Keratinocyte (primary cell): ENCODE measurements around the gene CELF2. TPM values are rescaled to one million over a fixed set of nuclear protein-coding genes. Genes with fewer than 3 reads are reported as not detected.

Experiments
- DNase-seq: peaks from one replicate; pipeline ENCODE4 v3.0.0-alpha.2; 2011; ENCODE audit warnings: low read depth, missing footprints, low spot score
- FAIRE-seq: peaks from 2 replicates; lab custom pipeline; 2011; peaks lifted over from hg19 to GRCh38; lab: Jason Lieb, UNC
- H2AFZ ChIP-seq: 2 replicates; pipeline ENCODE4 v1.6.0; 2012; ENCODE audit warnings: low read length, control low read depth, inconsistent platforms; ENCODE audit not compliant: control insufficient read depth
- H3K27ac ChIP-seq: 2 replicates; pipeline ENCODE4 v1.5.1; 2011; ENCODE audit warnings: low read length; ENCODE audit not compliant: control insufficient read depth, insufficient read depth
- H3K27me3 ChIP-seq: 3 replicates; pipeline ENCODE4 v1.6.0; 2011; ENCODE audit warnings: low read length; ENCODE audit not compliant: control insufficient read depth, insufficient read depth; ENCODE audit errors: extremely low read depth
- H3K36me3 ChIP-seq, 2 experiments: 2 replicates in 1 of 2; 3 replicates in 1 of 2; pipeline ENCODE4 v1.5.1; 2011; ENCODE audit warnings: low read length in 2 of 2, mild to moderate bottlenecking in 1 of 2; ENCODE audit not compliant: control insufficient read depth in 2 of 2, insufficient read depth in 2 of 2; ENCODE audit errors: extremely low read depth in 1 of 2
- H3K4me1 ChIP-seq: 3 replicates; pipeline ENCODE4 v1.5.1; 2011; ENCODE audit warnings: low read length; ENCODE audit not compliant: control insufficient read depth, insufficient read depth; ENCODE audit errors: extremely low read depth
- H3K4me2 ChIP-seq: 3 replicates; pipeline ENCODE4 v1.6.0; 2011; ENCODE audit warnings: low read depth, low read length; ENCODE audit not compliant: control insufficient read depth, insufficient read depth; ENCODE audit errors: extremely low read depth
- H3K4me3 ChIP-seq, 3 experiments: fragments of 200-600 bp in 1 of 3; sonication (generic) in 1 of 3; 2 replicates in 2 of 3; 3 replicates in 1 of 3; pipeline ENCODE4 v1.5.1; 2011 to 2016; ENCODE audit warnings: low read length in 3 of 3, mild to moderate bottlenecking in 3 of 3, control low read depth in 2 of 3, inconsistent platforms in 1 of 3, low read depth in 1 of 3, mixed read lengths in 1 of 3, mixed run types in 1 of 3, moderate library complexity in 1 of 3; ENCODE audit not compliant: control insufficient read depth in 2 of 3, insufficient read depth in 2 of 3; ENCODE audit errors: extremely low read depth in 1 of 3
- H3K79me2 ChIP-seq: 2 replicates; pipeline ENCODE4 v1.6.0; 2012; ENCODE audit warnings: low read length; ENCODE audit not compliant: control insufficient read depth, insufficient read depth
- H3K9ac ChIP-seq: 3 replicates; pipeline ENCODE4 v1.6.0; 2011; ENCODE audit warnings: low read length; ENCODE audit not compliant: control insufficient read depth, insufficient read depth; ENCODE audit errors: extremely low read depth
- H3K9me1 ChIP-seq: 3 replicates; pipeline ENCODE4 v1.6.0; 2011; ENCODE audit warnings: low read length; ENCODE audit not compliant: control insufficient read depth, insufficient read depth; ENCODE audit errors: extremely low read depth
- H3K9me3 ChIP-seq: 2 replicates; pipeline ENCODE4 v1.5.1; 2012; ENCODE audit warnings: low read depth, low read length; ENCODE audit not compliant: control insufficient read depth
- H4K20me1 ChIP-seq: 3 replicates; pipeline ENCODE4 v1.6.0; 2011; ENCODE audit warnings: low read length; ENCODE audit not compliant: control insufficient read depth, insufficient read depth; ENCODE audit errors: extremely low read depth
- CTCF ChIP-seq, 3 experiments: IDR thresholded peaks in 1 of 3; conservative IDR thresholded peaks in 1 of 3; optimal IDR thresholded peaks in 1 of 3; 2 replicates in 2 of 3; 3 replicates in 1 of 3; pipeline versions ENCODE3 to v1.5.1; 2011; ENCODE audit warnings: low read length in 3 of 3, mild to moderate bottlenecking in 3 of 3, moderate library complexity in 2 of 3, control low read depth in 1 of 3, inconsistent platforms in 1 of 3; ENCODE audit not compliant: insufficient read depth in 2 of 3; ENCODE audit errors: extremely low read depth in 1 of 3
- EZH2 ChIP-seq: IDR thresholded peaks from one replicate; pipeline ENCODE4 v1.6.1; 2012; ENCODE audit warnings: inconsistent platforms, mild to moderate bottlenecking, low read length, moderate library complexity
- dilution Hi-C: fragments of 300-500 bp; cut with MboI; formaldehyde crosslinking; loops from one replicate; pipeline ENCODE4 v1.7.0; 2020; ENCODE audit warnings: low sequenced_read_pairs; ENCODE audit not compliant: extremely low pct_ligation_motif_present
- polyA plus RNA-seq, 5 experiments: library from polyadenylated mRNA; depleted of rRNA in 3 of 5; stranded (reverse) in 3 of 5; stranded (forward) in 1 of 5; unstranded in 1 of 5; fragments of >200 nt; gene quantifications; 1 replicate in 1 of 5; 2 replicates in 3 of 5; 3 replicates in 1 of 5; pipeline versions ENCODE4 v1.2.1 to v1.2.3, GENCODE V29; 2011 to 2012; ENCODE audit warnings: missing spikeins in 2 of 5, low read depth in 1 of 5, low replicate concordance in 1 of 5

The CELF2 gene
- polyA plus RNA-seq, 1 donor (not counting 4 experiments of a cell fraction or from before 2014, with no cell fraction given), result 9.8 TPM

DNA sequence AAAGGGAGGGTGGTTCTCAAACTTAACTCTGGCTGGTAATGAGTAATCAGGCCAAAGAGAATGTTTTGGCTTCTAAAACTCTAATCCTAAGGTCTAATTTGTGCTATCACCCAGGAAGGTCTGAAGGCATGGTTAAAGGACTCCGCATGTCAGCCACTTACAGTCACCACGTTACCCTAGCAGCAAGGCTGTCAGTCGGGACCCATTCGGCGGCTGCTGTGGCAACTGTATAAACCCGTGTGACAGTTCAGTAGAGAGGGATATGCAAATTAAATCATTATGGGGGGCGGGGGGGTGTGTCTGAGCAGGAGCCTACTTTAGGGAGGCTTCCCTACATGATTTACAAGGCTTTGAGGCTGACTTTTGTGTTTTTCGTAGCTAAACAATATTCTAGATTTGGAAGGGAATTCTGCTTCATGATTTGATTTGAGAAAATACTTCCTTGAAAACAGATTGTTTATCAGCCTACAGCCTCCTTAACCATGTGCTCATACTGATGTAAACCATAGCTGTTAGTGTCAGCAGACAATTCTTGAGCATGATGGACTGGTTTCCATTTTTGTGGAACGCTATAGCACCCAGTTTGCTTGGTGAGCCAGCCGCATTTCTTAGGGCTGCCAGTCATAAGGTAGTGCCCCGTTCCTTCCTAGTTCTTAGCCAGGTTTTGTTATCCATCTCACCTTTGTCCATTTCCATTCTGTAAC, 309.4 kb downstream of the CELF2 start:
- TF ChIP-seq EZH2 (no peak), CTCF (optimal IDR thresholded peaks at IDR 0.05 in 1 of 3, IDR thresholded peaks at IDR 0.05 in 1 of 3, conservative IDR thresholded peaks at IDR 0.05 in 1 of 3; ENCODE audit: extremely low read depth in 1 of 3, insufficient read depth in 2 of 3, low read length in 3 of 3) (no peak)
- no peaks in the 10 kb centered on the region for H3K27me3 ChIP-seq

DNA sequence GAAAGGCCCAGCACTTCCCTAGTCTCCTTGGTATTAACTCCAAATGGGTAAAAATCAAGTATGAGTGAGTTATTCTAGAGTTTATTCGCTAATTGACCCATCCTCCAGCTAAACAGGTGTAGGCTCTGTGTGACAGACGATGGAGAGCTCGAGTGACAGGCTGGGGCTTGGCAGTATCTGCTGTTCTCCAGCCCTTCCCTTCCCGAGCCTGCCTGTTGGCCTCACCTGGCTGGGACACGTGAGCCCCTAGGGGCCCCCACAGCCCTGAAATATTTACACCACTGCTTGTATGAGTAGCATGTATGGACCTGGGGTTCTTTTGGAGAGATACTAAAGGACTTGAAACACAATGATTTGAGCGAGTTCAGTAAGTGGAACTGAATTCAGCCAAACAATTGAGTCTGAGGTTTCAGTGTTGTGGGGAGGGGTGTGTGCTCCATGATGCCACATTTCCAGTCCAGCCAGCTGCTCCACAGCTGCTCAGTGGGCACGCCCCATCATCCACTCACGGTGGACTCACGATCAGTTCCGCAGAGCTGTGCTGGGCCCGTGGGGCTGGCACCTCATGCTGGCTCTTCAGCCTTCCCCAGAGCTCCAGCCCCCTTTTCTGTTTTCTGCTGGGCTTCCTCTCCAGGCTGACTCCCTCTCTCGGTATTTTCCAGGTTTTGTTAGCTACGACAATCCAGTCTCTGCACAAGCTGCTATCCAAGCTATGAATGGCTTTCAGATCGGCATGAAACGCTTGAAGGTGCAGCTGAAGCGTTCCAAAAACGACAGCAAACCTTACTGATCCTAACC, 310.8 kb downstream of the CELF2 start:
- Histone ChIP-seq H3K9me1 (no peaks in the 10 kb centered on the region), H3K36me3 (no peaks in the 10 kb centered on the region), H3K27me3 (no peaks in the 10 kb centered on the region), H2AFZ (peak overlapping the region; percentile 48), H3K4me3 (no peak overlapping the region), H3K79me2 (no peaks in the 10 kb centered on the region), H3K9me3 (no peaks in the 10 kb centered on the region), H4K20me1 (no peaks in the 10 kb centered on the region), H3K27ac (no peak overlapping the region), H3K9ac (no peak overlapping the region), H3K4me1 (peaks cover 12% of the 10 kb centered on the region), H3K4me2 (peak overlapping the region; percentile 37)
- FAIRE-seq (peak; percentile 46), DNase-seq (no peak)
- no peak for TF ChIP-seq CTCF (optimal IDR thresholded peaks at IDR 0.05 in 1 of 3, IDR thresholded peaks at IDR 0.05 in 1 of 3, conservative IDR thresholded peaks at IDR 0.05 in 1 of 3; ENCODE audit: extremely low read depth in 1 of 3, insufficient read depth in 2 of 3, low read length in 3 of 3)
- TF ChIP-seq EZH2, result no peak
- dilution Hi-C loops, result no loop called here

More for the DNA sequence above, 309.4 kb downstream of the CELF2 start:
- H3K79me2 ChIP-seq, result no peaks in the 10 kb centered on the region
- no peak overlapping the region for H2AFZ ChIP-seq
- H3K27ac ChIP-seq, result no peak overlapping the region
- H4K20me1 ChIP-seq, result no peaks in the 10 kb centered on the region
- DNase-seq (no peak), FAIRE-seq (no peak)
- peaks cover 12% of the 10 kb centered on the region for H3K4me1 ChIP-seq
- dilution Hi-C loops, result no loop called here
- no peaks in the 10 kb centered on the region for H3K9me1 ChIP-seq
- H3K36me3 ChIP-seq, result no peaks in the 10 kb centered on the region
- no peaks in the 10 kb centered on the region for H3K9me3 ChIP-seq
- H3K9ac ChIP-seq, result no peak overlapping the region
- H3K4me3 ChIP-seq, result no peak overlapping the region
- no peak overlapping the region for H3K4me2 ChIP-seq
